ENCODE data around the gene SV2C. TPM values are rescaled to one million over a fixed set of nuclear protein-coding genes. Genes with fewer than 3 reads are reported as not detected.

SV2C gene
- total and polyA plus RNA-seq, 4 donors = under 0.01 to 0.04 (median 0.03) TPM; not detected in 1

DNA sequence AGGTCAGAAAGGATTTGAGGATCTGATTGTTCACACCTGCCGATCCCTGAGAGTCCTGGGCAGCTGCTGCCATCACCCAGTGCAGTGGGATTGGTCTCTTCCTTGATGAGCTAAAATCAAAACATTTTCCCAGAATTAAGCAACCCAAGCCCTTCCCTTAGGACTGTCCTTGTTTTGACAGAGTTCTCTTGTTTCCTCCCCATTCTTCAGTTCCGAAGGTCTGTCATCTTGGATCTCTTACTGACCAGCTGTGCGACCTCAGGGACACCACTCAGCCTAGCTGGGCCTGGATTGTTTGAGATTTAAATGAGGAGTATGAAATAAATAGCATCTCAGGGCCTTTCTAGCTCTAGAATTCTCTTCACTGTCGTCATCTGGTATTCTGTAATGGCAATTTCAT lies 229.6 kb downstream of the SV2C start:
- Histone ChIP-seq H3K4me1 (ENCODE audit: control insufficient read depth in 4 of 4, insufficient read depth in 4 of 4, low read length in 3 of 4) (peaks cover 0 to 6% (median 0%) of the 10 kb centered on the region in 4 donors), H3K9ac (ENCODE audit: low read depth in 1 of 2, low read length in 2 of 2) (no peak overlapping the region), H3K27ac (ENCODE audit: low read depth in 1 of 2, low read length in 2 of 2) (no peak overlapping the region), H3K27me3 (ENCODE audit: control insufficient read depth in 4 of 4, insufficient read depth in 4 of 4, low read length in 3 of 4) (no peaks in the 10 kb centered on the region), H3K36me3 (ENCODE audit: control insufficient read depth in 4 of 4, insufficient read depth in 3 of 4, low read depth in 1 of 4, low read length in 3 of 4) (no peaks in the 10 kb centered on the region), H3K4me3 (ENCODE audit: low read depth in 1 of 3, low read length in 3 of 3) (no peak overlapping the region), H3K9me3 (ENCODE audit: control insufficient read depth in 4 of 4, low read length in 3 of 4) (no peaks in the 10 kb centered on the region)
- WGBS = 97% methylated on average over 4 of the region's 4 CpGs
- DNase-seq (ENCODE audit: low spot score) = no peak
- no peak for TF ChIP-seq YY1 (IDR thresholded peaks at IDR 0.05)
- TF ChIP-seq HNF4G (IDR thresholded peaks at IDR 0.05) = no peak
- no peak for TF ChIP-seq RXRA (IDR thresholded peaks at IDR 0.05)
- TF ChIP-seq FOXA1 (IDR thresholded peaks at IDR 0.05) = no peak
- TF ChIP-seq GABPA (IDR thresholded peaks at IDR 0.05 in 1 of 2, conservative IDR thresholded peaks at IDR 0.05 in 1 of 2) = no peak
- TF ChIP-seq HNF4A (conservative IDR thresholded peaks at IDR 0.05) = no peak
- no peak for TF ChIP-seq EGR1 (IDR thresholded peaks at IDR 0.05; ENCODE audit: low read depth in 2 of 2)
- TF ChIP-seq, protein P1, sequence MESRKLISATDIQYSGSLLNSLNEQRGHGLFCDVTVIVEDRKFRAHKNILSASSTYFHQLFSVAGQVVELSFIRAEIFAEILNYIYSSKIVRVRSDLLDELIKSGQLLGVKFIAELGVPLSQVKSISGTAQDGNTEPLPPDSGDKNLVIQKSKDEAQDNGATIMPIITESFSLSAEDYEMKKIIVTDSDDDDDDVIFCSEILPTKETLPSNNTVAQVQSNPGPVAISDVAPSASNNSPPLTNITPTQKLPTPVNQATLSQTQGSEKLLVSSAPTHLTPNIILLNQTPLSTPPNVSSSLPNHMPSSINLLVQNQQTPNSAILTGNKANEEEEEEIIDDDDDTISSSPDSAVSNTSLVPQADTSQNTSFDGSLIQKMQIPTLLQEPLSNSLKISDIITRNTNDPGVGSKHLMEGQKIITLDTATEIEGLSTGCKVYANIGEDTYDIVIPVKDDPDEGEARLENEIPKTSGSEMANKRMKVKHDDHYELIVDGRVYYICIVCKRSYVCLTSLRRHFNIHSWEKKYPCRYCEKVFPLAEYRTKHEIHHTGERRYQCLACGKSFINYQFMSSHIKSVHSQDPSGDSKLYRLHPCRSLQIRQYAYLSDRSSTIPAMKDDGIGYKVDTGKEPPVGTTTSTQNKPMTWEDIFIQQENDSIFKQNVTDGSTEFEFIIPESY (IDR thresholded peaks at IDR 0.05) = no peak
- TF ChIP-seq, protein P2, sequence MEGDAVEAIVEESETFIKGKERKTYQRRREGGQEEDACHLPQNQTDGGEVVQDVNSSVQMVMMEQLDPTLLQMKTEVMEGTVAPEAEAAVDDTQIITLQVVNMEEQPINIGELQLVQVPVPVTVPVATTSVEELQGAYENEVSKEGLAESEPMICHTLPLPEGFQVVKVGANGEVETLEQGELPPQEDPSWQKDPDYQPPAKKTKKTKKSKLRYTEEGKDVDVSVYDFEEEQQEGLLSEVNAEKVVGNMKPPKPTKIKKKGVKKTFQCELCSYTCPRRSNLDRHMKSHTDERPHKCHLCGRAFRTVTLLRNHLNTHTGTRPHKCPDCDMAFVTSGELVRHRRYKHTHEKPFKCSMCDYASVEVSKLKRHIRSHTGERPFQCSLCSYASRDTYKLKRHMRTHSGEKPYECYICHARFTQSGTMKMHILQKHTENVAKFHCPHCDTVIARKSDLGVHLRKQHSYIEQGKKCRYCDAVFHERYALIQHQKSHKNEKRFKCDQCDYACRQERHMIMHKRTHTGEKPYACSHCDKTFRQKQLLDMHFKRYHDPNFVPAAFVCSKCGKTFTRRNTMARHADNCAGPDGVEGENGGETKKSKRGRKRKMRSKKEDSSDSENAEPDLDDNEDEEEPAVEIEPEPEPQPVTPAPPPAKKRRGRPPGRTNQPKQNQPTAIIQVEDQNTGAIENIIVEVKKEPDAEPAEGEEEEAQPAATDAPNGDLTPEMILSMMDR (IDR thresholded peaks at IDR 0.05; ENCODE audit: low read depth, low read length, missing input control) = no peak

DNA sequence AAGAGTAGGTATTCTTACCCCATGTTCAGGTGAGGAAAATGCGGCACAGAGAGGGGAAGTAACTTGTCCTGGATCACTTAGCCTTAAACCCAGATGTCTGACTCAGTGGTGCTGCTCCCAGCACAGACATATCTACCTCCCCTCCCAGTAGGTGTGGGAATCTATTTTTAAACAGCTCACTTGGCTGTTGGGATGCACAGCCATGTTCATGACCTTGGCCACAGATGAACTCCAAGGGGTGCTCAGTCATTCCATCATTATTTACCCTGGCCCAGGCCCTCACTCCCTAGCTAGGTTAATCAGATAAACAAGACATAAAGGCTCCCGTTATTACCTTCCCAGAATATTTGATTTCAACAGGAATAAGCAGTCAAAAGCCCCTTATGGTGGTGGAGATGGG lies 231.5 kb downstream of the SV2C start:
- 75% methylated on average over 2 of the region's 2 CpGs for WGBS
- Histone ChIP-seq H3K9ac (ENCODE audit: low read depth in 1 of 2, low read length in 2 of 2) (no peak overlapping the region), H3K36me3 (ENCODE audit: control insufficient read depth in 4 of 4, insufficient read depth in 3 of 4, low read depth in 1 of 4, low read length in 3 of 4) (no peaks in the 10 kb centered on the region), H3K9me3 (ENCODE audit: control insufficient read depth in 4 of 4, low read length in 3 of 4) (no peaks in the 10 kb centered on the region), H3K4me1 (ENCODE audit: control insufficient read depth in 4 of 4, insufficient read depth in 4 of 4, low read length in 3 of 4) (peaks cover 0 to 6% (median 0%) of the 10 kb centered on the region in 4 donors), H3K4me3 (ENCODE audit: low read depth in 1 of 3, low read length in 3 of 3) (no peak overlapping the region), H3K27ac (ENCODE audit: low read depth in 1 of 2, low read length in 2 of 2) (no peak overlapping the region), H3K27me3 (ENCODE audit: control insufficient read depth in 4 of 4, insufficient read depth in 4 of 4, low read length in 3 of 4) (no peaks in the 10 kb centered on the region)
- TF ChIP-seq TAF1 (conservative IDR thresholded peaks at IDR 0.05) = no peak
- TF ChIP-seq SP1 (IDR thresholded peaks at IDR 0.05) = no peak
- peak; percentile 24 to 36 for TF ChIP-seq RXRA (IDR thresholded peaks at IDR 0.05)
- TF ChIP-seq, protein P1 (IDR thresholded peaks at IDR 0.05) = no peak
- TF ChIP-seq FOXA2 (IDR thresholded peaks at IDR 0.05) = no peak
- TF ChIP-seq, protein P2 (IDR thresholded peaks at IDR 0.05; ENCODE audit: low read depth, low read length, missing input control) = no peak
- no peak for DNase-seq (ENCODE audit: low spot score)

Measured in liver (tissue), 9 donors.